Activated B cell treated with CpG ODN at 0.5 μM for 24 hours (primary cell): ENCODE data around the gene TARP.

ENCODE experiments used
- ATAC-seq: fragments of 200-7000 bp; cut with Tn5 transposase; one replicate; pipeline ENCODE4 v1.10.0; 2021; ENCODE audit warnings: low read depth, mild to moderate bottlenecking, moderate library complexity
- CTCF ChIA-PET: fragments of 350-600 bp; sonication (Branson Sonifier 250); formaldehyde crosslinking; loops from one replicate; lab custom pipeline; 2021; ENCODE audit warnings: antibody characterized with exemption; lab: Charles Lee
- POLR2A ChIA-PET: fragments of 350-600 bp; sonication (Branson Sonifier 250); formaldehyde crosslinking; loops from one replicate; lab custom pipeline; 2021; ENCODE audit warnings: antibody characterized with exemption; lab: Charles Lee
- DNase-seq: peaks from one replicate; pipeline ENCODE4 v3.0.0; 2022
- H3K27ac Mint-ChIP-seq: one replicate; pipeline ENCODE4 v1.8.0; 2020; ENCODE audit warnings: mixed read lengths
- H3K27me3 Mint-ChIP-seq: one replicate; pipeline ENCODE4 v1.8.0; 2021; ENCODE audit warnings: mixed read lengths
- H3K36me3 Mint-ChIP-seq: one replicate; pipeline ENCODE4 v1.8.0; 2021; ENCODE audit warnings: low read depth, mixed read lengths
- H3K4me1 Mint-ChIP-seq: one replicate; pipeline ENCODE4 v1.8.0; 2021; ENCODE audit warnings: mixed read lengths
- H3K4me3 Mint-ChIP-seq: one replicate; pipeline ENCODE4 v1.8.0; 2020; ENCODE audit warnings: mild to moderate bottlenecking, mixed read lengths
- H3K9me3 Mint-ChIP-seq: one replicate; pipeline ENCODE4 v1.8.0; 2020; ENCODE audit warnings: mixed read lengths
- intact Hi-C: fragments of 100-400 bp; cut with micrococcal nuclease; formaldehyde crosslinking; loops from one replicate; pipeline ENCODE4 v1.15.1; 2024
- TF ChIP-seq, protein P1 (sequence below): fragments of 200-600 bp; IDR thresholded peaks from one replicate; pipeline ENCODE4 v1.8.0; 2022; ENCODE audit warnings: antibody characterized with exemption, mild to moderate bottlenecking

Gene TARP

DNA sequence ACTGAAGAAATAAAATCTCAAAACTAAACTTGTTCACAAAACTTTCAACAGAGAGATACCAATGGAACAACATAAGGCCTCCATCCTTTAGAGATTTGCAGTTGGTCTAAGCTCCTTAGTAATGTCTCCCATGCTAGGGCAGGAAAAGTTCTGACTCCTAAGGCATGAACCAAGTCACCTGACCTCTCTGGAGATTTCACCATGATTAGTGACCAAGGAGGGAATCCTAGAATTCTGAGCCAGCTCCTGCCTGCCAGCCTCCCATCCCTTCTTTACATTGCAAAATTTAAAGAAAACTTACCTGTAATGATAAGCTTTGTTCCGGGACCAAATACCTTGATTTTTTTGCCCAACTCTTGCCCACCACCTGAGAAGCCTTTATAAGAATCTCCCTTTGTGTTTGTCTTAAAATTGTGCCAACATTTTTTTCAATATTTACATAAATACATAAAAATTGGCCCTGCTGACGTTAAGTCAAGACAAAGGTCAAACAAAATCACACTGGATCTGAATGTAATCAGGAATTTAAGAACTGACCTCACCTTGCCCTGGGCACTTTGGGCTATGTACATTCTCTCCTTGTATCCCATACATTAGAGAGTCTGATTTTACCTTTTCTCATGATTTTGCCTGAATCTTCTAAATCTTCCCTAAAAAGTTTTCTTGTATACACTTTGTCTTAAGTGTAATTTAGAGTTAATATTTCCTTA lies at the start of gene TARP:
Gene TARP, minus strand, starts transcription at position 351 of the 710 bp plus-strand sequence.
- no peak for ATAC-seq
- ChIA-PET CTCF (no interaction called here), POLR2A (no interaction called here)
- Mint-ChIP-seq H3K4me1 (no peaks in the 10 kb centered on the region), H3K27me3 (peaks cover 4% of the 10 kb centered on the region), H3K27ac (no peak within 1 kb of the TSS), H3K9me3 (no peaks in the 10 kb centered on the region), H3K4me3 (no peak within 1 kb of the TSS), H3K36me3 (no peaks in the 10 kb centered on the region)
- TF ChIP-seq, protein P1, sequence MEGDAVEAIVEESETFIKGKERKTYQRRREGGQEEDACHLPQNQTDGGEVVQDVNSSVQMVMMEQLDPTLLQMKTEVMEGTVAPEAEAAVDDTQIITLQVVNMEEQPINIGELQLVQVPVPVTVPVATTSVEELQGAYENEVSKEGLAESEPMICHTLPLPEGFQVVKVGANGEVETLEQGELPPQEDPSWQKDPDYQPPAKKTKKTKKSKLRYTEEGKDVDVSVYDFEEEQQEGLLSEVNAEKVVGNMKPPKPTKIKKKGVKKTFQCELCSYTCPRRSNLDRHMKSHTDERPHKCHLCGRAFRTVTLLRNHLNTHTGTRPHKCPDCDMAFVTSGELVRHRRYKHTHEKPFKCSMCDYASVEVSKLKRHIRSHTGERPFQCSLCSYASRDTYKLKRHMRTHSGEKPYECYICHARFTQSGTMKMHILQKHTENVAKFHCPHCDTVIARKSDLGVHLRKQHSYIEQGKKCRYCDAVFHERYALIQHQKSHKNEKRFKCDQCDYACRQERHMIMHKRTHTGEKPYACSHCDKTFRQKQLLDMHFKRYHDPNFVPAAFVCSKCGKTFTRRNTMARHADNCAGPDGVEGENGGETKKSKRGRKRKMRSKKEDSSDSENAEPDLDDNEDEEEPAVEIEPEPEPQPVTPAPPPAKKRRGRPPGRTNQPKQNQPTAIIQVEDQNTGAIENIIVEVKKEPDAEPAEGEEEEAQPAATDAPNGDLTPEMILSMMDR, result no peak
- intact Hi-C loops, result no loop called here
- no peak for DNase-seq

DNA sequence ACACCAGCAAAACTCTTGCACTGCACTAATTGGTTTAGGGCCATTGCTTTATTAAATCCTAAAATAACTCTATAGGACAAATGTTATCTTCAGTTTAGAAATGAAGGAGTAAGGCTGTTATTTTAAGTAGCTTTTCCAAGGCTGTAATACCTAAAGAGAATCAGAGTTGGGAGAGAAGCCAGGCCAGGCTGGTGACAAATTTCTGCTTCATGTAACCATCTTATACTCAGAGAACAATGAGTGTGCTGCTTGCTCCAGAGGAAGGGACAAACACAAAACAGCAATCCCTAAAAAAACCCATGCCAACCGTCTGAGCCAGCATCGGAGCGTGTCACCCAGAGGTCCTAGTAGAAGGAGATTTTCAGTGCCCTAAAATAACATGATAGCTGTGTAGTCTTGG lies 49.7 kb upstream of the TARP start:
- no peak overlapping the region for H3K4me3 Mint-ChIP-seq
- TF ChIP-seq, protein P1, result no peak
- no peak for ATAC-seq
- no peaks in the 10 kb centered on the region for H3K4me1 Mint-ChIP-seq
- POLR2A ChIA-PET, result no interaction called here
- H3K27ac Mint-ChIP-seq, result no peak overlapping the region
- H3K36me3 Mint-ChIP-seq, result no peaks in the 10 kb centered on the region
- DNase-seq, result no peak
- intact Hi-C loops, result no loop called here
- CTCF ChIA-PET, result no interaction called here
- H3K27me3 Mint-ChIP-seq, result peaks cover 22% of the 10 kb centered on the region
- H3K9me3 Mint-ChIP-seq, result no peaks in the 10 kb centered on the region

DNA sequence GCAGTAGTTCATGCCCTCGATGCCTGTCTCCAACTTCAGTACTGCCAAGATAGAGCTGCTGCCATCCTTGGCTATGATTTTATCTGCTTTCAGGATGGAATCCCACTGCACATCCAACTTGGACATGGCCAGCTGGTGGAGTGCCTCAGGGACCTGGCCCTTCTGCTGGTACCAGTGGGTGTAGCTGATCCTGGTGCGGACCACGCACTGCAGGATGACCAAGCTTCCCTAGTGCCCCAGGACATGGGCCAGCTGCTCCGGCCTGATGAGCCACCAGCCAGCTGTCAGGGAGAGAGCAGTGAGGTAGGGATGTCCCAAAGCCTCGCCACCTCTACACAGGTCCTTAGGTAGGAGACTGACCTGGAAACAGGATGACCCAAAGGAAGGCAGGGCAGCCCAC lies 49.0 kb upstream of the TARP start:
- TF ChIP-seq, protein P1, result no peak
- no peaks in the 10 kb centered on the region for H3K36me3 Mint-ChIP-seq
- ChIA-PET CTCF (interaction anchor here (1.3 kb wide), 1 partner anchor 51 kb away, joined by 3 read pairs; no protein-coding TSS in a partner anchor), POLR2A (no interaction called here)
- no peak for ATAC-seq
- no peak for DNase-seq
- peaks cover 25% of the 10 kb centered on the region for H3K27me3 Mint-ChIP-seq
- intact Hi-C loops, result no loop called here
- no peak overlapping the region for H3K27ac Mint-ChIP-seq
- H3K4me1 Mint-ChIP-seq, result no peaks in the 10 kb centered on the region
- no peak overlapping the region for H3K4me3 Mint-ChIP-seq
- H3K9me3 Mint-ChIP-seq, result no peaks in the 10 kb centered on the region

DNA sequence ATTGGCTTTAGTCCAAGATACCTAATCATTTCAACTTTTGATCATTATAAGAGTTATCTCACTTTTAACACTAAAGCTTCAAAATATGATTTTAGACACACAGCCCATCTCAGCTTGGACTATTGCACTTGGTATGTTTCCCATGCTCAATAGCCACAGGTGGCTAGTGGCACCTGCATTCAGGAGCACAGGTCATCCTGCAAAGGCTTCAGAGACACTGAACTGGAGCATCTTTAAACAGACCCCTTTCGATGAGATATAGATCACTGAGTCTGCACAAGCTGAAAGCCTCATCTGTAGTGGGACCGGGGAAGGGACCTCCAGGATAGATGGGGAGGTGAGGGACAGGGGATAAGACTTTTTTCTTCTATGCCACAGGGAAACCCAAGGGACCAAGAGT lies 48.5 kb upstream of the TARP start:
- no peak for ATAC-seq
- Mint-ChIP-seq H3K9me3 (no peaks in the 10 kb centered on the region), H3K4me1 (no peaks in the 10 kb centered on the region), H3K27me3 (peaks cover 23% of the 10 kb centered on the region), H3K36me3 (no peaks in the 10 kb centered on the region), H3K4me3 (no peak overlapping the region), H3K27ac (no peak overlapping the region)
- CTCF ChIA-PET, result interaction anchor here (1.3 kb wide), 1 partner anchor 52 kb away, joined by 3 read pairs; no protein-coding TSS in a partner anchor
- POLR2A ChIA-PET, result no interaction called here
- intact Hi-C loops, result no loop called here
- TF ChIP-seq, protein P1, result no peak
- no peak for DNase-seq

DNA sequence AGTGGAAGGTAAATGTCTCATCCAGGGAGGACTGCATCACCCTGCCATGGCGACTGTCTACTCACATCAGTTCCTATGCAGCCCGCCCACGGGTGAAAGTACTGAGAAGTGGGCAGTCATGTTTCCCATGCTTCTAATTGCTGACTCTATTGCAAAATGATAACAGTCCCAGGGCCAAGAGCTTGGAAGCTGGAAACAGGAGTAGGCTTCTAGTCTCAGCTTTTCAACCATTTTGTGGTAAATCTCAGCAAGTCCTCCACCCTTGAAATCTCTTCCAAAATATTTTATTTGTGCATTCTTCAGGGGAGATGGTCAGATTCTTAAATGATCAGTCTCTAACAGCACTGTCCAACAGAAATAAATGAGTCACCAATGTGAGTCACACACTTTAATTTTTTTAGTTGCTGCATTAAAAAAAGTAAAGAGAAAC lies 48.1 kb upstream of the TARP start:
- CTCF ChIA-PET, result interaction anchor here (0.9 to 1.3 kb wide), 2 partner anchors 14 to 52 kb away, joined by 3 read pairs; no protein-coding TSS in a partner anchor
- Mint-ChIP-seq H3K36me3 (no peaks in the 10 kb centered on the region), H3K4me3 (no peak overlapping the region), H3K27ac (no peak overlapping the region), H3K27me3 (peaks cover 19% of the 10 kb centered on the region), H3K4me1 (no peaks in the 10 kb centered on the region), H3K9me3 (no peaks in the 10 kb centered on the region)
- DNase-seq, result no peak
- intact Hi-C loops, result no loop called here
- POLR2A ChIA-PET, result no interaction called here
- no peak for ATAC-seq
- TF ChIP-seq, protein P1, result no peak
